GM18502 (cell line): ENCODE measurements around the gene R3HDM1.
"Not testable (repeated sequence)": the region's sequence is repeated elsewhere in the genome, so short reads cannot be mapped to it uniquely, and the experiment has no call there.

Experiments used
- ATAC-seq: cut with Tn5 transposase; IDR thresholded peaks from one replicate; pipeline ENCODE4 v1.9.1; 2021; ENCODE audit warnings: mild to moderate bottlenecking; ENCODE audit not compliant: unreplicated experiment, poor library complexity

R3HDM1 gene

DNA sequence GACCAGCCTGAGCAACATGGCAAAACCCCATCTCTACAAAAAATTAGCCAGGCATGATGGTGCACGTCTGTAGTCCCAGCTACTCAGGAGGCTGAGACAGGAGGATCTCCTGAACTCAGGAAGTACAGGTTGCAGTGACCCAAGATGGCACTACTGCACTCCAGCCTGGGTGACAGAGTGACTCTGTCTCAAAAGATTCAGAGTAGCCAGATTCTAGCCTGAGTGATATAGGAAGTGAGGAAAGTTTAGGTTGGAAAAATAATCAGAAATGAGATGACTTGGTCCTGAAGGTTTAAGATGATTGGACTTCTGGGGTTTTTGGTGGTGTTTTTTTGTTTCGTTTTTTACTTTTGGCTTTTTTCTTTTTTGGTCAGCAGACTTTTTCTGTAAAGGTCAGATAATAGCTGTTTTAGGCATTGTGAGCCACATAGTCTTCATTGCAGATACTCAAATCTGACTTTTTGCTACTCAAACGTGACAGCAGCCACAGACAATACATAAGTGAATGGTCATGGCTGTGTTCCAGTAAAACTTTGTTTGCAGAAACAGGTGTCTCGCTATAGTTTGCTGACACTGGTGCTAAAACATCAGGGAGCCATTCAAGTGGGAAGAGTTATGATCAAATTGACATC is 106.3 kb downstream of the R3HDM1 start:
- ATAC-seq = peak; percentile 73

DNA sequence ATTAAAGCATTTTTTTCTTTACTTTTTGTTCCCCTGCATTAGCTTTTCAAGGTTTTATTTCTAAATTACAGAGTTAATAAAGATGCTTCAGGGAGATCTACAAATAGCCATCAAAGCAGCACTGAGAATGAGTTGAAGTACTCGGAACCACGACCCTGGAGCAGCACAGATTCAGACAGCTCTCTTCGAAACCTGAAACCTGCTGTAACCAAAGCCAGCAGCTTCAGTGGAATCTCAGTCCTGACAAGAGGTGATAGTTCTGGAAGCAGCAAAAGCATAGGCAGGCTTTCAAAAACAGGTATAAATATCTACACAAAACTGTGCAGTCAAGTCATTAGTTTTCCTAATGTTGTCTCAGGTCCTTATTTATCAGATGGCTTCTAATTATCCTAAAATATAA is 107.5 kb downstream of the R3HDM1 start:
- ATAC-seq = no peak

DNA sequence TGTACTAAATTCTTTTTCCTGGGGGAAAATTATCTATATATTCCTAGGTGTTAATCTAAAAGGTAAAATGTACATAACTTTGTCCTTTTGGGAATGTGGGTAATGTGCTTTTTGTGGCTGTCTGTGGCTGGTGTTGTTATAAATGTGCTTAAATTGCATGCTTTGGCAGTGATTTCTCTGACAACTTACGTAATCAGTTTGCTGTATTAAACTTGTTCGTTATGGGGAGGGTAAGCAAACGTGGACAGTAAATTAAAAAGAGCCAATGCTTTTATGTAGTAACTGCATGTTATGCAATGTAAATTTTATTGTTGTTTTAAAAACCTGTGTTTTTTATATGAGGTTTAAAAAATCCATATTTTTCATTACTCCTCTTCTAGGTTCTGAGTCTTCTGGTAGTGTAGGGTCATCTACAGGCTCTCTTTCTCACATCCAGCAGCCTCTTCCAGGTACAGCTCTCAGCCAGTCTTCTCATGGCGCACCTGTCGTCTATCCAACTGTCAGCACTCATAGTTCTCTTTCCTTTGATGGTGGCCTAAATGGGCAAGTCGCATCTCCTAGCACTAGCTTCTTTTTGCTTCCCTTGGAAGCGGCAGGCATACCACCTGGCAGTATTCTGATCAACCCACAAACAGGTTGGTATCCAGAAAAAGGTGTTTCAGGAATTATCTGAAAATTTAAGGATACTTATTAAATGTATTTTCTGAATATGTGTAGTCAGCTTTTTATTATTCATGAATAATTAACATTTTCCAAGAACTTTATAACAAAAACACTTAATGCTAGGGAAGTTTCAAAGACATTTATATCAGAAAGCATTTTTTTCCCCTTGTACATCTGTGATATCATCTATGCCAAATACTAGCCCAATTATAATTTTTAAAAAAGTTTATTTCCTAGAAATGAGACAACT is 110.1 kb downstream of the R3HDM1 start:
- no peak for ATAC-seq

DNA sequence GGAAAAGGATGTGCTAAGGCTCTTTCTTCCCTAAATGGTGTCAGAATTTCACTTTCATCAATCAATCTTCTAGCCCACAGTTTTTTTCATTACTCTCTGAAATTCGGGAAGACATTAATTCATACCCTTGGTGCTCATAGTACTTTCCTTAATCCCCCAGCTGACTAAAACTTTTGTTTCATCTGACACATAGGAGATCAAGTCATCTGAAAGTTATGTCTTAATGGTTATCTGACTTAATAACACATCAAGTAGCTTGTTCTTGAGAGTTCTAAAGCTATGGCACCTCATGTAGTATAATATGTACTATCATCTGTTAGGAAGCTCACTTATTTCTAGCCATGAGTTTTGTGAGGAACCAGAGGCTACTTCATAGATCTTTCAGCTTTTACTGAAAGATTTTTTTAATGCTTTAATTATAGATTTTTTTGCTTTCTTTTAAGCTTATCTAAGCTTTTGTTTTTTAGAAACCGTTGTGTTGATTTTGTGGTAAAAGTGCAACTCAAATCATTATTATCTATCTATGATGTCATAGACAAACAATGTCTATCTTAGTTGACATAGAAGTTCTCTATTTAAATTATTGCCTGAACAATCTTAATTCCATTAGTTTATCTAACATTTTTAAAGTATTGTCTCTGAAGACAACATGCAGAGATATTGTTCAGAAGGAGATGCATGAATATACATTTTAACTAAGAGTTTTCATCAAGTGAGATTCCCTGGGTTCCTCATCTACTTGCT is 116.7 kb downstream of the R3HDM1 start:
- no peak for ATAC-seq

DNA sequence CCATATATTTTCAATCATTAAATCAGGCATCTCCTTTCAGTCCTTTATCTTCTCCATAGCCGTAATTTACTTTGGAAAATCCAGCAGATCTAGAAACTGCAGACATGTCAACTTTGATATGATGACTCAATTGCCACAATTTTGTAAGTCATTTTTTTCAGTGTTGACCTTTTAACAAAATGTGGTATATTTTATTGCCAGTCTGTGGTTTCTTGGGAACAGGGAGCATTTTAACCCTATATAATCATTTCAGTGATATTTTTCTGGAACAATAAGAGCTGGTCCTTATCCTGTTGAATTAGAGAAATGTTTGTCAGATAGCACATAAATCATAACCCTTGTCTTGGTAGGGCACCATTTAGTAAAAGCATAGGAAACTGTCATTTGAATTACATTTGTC is 119.4 kb downstream of the R3HDM1 start:
- no peak for ATAC-seq

DNA sequence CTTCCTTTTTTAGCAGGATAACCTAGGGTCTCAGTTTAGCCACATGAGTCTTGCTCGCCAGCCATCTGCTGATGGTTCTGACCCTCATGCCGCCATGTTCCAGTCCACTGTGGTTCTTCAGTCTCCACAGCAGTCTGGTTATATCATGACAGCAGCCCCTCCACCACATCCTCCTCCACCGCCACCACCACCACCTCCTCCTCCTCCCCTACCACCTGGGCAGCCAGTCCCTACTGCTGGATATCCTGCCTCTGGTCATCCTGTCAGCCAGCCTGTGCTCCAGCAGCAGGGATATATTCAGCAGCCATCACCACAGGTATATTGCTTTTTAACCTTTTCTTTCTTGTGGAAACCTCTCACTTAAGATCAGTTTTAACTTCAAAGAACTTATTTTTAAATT is 120.4 kb downstream of the R3HDM1 start:
- no peak for ATAC-seq

DNA sequence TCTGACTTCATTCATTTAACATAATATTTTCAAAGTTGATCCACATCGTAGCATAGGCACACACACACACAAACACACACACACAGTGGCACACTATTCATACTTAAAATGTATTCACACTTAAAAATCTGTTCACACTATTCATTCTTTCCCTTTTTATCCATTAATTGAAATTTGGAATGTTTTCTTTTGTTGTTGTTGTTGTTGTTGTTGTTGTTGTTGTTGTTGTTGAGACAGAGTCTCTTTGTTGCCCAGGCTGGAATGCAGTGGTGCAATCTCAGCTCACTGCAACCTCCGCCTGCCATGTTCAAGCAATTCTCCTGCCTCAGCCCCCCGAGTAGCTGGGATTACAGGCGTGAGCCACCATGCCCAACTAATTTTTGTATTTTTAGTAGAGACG is 123.0 kb downstream of the R3HDM1 start:
- ATAC-seq = not testable (repeated sequence)

DNA sequence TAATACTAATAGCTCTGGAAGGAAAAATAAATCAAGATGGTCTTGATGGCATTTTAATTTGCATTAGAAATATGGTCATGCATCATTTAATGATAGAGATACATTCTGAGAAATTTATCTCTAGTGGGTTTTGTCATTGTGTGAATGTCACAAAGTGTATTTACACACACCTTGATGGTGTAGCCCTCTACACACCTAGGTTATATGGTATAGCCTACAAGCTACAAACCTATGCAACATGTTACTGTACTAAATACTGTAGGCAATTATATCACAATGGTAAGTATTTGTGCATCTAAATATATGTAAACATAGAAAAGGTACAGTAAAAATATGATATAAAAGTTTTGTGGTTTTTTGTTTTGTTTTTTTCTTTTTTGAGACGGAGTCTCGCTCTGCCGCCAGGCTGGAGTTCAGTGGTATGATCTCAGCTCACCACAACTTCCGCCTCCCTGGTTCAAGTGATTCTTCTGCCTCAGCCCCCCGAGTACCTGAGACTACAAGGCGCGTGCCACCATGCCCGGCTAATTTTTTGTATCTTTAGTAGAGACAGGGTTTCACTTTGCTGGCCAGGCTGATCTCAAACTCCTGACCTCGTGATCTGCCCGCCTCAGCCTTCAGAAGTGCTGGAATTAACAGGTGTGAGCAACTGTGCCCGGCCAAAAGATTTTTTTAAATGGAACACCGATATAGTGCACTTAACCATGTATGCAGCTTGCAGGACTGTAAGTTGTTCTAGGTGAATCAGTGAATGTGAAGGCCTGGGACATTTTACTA is 126.7 kb downstream of the R3HDM1 start:
- ATAC-seq = no peak

DNA sequence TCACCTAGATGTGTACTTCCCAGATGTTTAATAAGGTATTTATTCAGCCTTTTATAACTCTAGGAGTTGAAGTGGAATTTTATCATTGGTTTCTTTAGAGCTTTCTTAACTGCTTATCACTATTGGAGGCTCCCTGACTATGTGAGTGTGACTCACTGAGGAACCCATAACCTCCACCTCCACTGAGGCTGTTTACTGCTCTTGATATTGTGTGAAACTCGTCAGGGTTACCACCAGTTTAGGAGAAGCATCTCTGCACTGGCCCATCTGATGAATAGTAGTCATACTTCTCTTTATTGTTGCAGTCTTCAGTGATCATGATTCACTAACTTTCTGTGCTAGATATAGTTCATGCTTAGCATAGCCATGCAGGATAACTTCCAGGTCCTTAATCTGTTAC is 130.8 kb downstream of the R3HDM1 start:
- ATAC-seq = no peak

DNA sequence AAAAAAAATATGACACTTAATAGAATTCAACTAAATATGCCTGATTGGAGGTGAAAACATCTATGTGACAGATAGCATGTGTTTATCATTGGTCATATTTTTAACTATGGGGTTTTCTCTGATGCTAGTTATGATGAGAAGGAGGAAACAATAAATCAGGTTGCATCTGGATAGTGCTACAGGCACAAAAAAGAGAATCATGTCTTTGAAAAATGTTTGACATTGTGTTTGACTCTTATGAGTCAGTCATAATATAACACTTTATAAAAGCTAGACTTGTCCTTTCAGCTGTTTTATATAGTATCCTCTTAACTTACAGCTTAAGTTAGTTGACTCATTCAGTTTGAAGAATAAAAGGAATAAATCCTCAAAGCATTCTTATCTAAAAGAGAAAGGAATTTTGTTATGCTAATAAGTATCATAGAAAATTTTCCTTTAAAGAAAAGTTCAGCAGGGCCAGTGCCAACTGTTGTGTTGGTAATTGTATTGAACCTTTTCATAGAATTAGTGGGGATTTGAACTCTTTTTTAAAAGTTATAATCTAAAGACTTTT is 131.9 kb downstream of the R3HDM1 start:
- no peak for ATAC-seq

DNA sequence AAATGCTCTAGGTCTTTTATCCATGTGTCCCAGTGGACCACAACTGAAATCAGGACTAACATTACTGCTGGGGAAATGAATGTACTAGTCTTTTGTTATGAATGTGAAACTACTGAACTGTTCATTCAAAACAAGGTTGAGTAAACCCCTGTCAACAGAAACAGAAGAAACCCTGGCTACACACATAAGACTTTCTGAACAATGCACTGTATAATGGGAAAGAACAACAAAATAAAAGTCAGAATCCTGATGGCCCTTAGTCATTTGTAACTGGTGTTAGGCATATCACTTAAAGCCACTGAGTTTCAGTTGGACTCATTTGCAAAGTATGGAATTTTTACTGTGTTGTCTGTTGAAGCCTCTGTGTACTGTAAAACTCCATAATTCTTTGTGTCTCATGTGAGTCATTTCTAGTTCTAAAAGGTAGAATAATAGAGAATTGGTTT is 133.4 kb downstream of the R3HDM1 start:
- ATAC-seq = peak; percentile 92

DNA sequence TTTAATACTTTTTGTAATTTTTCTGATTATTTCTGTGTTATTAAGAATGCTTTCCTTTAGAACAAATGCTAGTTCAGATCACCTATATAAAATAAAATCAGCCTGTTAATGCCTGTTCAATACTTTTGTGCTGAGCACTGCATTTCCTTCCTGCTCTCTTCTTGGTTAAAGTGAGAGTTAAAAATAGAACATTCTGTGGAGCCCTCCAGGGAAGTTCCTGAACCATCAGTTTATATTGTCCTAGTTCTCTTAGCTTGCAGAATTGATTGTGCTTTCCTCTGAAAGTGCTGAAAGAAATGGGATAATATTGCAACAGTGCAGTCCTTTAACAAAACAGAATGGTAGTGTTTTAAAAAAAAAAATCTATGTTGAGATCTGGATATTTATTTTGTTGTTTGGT is 135.8 kb downstream of the R3HDM1 start:
- no peak for ATAC-seq

DNA sequence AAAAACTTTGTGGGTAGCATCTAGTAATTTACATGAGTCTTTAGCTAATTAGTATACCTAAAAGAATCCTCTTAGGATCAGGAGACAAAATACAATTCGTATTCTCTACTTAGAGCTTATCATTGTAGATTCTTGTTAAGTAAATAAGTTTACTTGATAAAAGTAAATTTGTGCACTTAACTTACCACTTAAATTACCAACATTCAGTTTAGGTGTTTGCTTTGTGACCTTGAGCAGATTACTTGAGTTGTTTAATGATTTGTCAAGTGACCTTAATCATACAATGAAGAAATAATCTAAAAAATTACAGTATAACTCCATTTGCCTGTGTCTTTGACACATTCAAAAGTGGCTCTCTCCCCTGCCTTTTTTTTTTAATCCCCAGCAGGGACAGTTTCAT is 143.2 kb downstream of the R3HDM1 start:
- ATAC-seq = no peak

DNA sequence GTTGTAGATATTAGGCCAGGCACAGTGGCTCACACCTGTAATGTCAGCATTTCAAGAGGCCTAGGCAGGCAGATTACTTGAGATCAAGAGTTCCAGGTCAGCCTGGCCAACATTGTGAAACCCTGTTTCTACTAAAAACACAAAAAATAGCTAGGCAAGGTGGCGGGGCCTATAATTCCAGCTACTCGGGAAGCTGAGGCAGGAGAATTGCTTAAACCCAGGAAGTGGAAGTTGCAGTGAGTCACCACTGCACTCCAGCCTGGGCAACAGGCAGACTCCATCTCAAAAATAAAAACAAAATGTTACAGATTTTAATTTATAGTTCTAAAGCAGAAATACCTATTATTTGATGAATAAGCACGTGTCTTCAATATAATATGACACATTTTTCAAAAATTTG is 144.7 kb downstream of the R3HDM1 start:
- no peak for ATAC-seq

DNA sequence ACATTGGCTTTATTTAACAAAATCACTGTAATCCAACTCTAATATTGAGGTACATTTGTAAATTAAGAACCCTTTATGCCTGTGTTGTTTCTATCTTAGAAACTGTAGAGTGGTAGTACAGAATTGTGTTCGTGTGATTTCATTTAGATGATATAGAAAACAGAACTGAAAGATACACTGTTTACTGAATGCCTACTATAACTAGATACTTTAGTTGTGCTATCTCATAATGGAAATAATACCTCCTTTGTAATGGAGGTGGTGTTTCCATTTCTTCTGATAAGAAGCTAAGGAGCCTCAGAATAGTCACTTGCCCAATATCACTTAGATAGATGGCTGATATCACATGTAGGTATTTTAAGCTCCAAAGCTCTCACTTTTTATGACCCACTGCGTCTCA is 147.8 kb downstream of the R3HDM1 start:
- no peak for ATAC-seq

DNA sequence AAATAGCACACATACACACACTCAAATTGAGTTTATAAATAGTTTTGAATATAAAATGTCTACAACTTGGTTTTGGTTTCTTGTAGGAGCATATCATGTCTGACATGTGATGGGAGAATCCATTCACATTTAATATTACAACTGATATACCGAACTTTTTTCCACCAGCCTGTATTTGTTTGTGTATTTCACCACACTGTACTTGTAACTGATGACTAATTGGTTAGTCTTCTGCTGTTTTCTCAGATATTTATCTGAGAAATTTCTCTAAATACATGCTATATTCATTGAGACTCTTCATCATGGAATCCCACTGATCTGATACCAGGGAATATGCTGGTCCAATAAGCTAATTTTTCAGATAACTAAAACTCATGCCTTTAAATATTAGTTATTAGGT is 154.1 kb downstream of the R3HDM1 start:
- no peak for ATAC-seq

DNA sequence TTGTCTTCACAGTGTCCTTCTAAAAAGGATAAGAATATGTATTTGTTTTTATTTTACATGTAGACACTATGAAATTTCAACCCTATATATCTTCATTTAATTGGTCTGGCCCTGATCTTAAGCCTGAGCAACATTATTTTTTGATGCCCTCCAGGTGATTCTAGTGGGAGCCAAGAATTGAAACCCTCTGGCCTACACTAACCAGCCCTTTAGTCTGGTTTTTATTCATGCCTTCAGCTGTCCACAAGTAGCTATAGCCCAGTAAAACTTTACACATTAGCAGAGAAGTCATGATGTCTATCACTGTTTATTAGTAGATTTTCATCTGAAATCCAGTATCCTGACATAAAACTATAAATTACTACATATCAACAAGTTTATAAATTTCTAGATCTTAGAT is 157.7 kb downstream of the R3HDM1 start:
- no peak for ATAC-seq

DNA sequence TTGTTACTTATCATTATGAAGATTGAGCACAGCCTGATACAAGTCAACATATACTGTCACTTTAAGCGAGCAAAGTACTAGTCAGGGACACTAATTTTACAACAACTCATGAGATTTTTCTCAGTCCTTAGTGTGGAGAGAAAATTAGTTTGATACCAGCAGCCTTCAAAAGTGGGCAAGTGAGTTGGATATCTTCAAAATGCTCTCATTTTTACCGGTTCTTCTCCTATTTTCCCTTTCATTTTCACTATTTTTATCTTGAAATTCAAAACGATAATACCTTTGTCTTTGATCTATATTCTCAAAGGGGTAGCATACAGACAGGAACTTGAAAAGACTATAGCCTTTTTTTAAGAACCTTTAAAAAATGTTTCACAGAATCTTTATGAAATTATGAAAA is 158.4 kb downstream of the R3HDM1 start:
- ATAC-seq = no peak

DNA sequence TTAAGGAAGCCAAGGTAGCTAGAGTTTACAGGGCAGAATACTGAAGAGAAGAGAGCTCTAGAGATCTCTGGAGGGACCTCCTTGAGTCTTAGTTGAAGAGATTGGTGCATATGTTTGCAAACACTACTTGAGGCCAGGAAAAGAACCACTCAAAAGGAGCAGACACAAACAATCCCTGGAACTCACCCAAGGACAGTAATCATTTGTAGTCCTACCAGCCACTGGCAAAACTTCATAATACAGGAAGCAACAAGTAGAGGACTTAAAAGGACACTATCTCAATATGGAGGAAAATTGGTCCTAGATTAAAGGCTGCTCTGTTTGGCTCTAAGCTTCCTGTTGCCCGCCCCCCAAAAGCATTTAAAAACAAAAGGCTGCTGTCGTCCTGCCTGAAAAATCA is 163.4 kb downstream of the R3HDM1 start:
- ATAC-seq = no peak

DNA sequence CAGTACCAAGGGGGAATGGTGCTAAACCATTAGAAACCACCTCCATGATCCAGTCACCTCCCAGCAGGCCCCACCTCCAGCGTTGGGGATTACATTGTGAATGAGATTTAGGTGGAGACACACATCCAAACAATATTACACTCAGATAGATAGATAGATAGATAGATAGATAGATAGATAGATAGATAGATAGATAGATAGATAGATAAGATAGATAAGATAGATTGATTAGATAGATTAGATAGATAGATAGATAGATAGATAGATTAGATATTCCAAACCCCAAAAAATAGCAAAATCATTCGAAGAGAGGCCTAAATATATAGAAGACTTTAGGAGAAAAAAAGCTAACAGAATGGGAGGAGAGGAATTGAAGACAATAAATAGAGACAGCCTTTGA is 167.6 kb downstream of the R3HDM1 start:
- ATAC-seq = no peak
